Neural progenitor cell (in vitro differentiated cells): Measurements from ENCODE around the gene SMAD9. TPM values are rescaled to one million over a fixed set of nuclear protein-coding genes. Genes with fewer than 3 reads are reported as not detected.

Experiments
- DNase-seq: peaks from one replicate; pipeline ENCODE4 v3.0.0-alpha.2; 2016; ENCODE audit warnings: low spot score
- H2AFZ ChIP-seq: fragments of 200-600 bp; sonication (generic); replicated peaks from 2 replicates; pipeline ENCODE4 v1.6.1; 2016; ENCODE audit warnings: antibody characterized with exemption
- H3F3A ChIP-seq: fragments of 200-600 bp; sonication (generic); 2 replicates; pipeline ENCODE4 v1.6.1; 2016; ENCODE audit warnings: antibody characterized with exemption, low read depth
- H3K27ac ChIP-seq: fragments of 200-600 bp; sonication (generic); 2 replicates; pipeline ENCODE4 v1.5.1; 2016; ENCODE audit warnings: mild to moderate bottlenecking
- H3K27me3 ChIP-seq: fragments of 200-600 bp; sonication (generic); 2 replicates; pipeline ENCODE4 v1.6.1; 2016; ENCODE audit warnings: mild to moderate bottlenecking, moderate library complexity
- H3K36me3 ChIP-seq: fragments of 200-600 bp; sonication (generic); 2 replicates; pipeline ENCODE4 v1.5.1; 2016
- H3K4me1 ChIP-seq: fragments of 200-600 bp; sonication (generic); 2 replicates; pipeline ENCODE4 v1.6.1; 2016; ENCODE audit warnings: mixed run types
- H3K4me2 ChIP-seq: fragments of 200-600 bp; sonication (generic); 2 replicates; pipeline ENCODE4 v1.6.1; 2016
- H3K4me3 ChIP-seq: fragments of 200-600 bp; sonication (generic); 2 replicates; pipeline ENCODE4 v1.5.1; 2016
- H3K79me2 ChIP-seq: fragments of 200-600 bp; sonication (generic); 2 replicates; pipeline ENCODE4 v1.6.1; 2016; ENCODE audit warnings: low read depth
- H3K9ac ChIP-seq: fragments of 200-600 bp; sonication (generic); 2 replicates; pipeline ENCODE4 v1.6.1; 2016
- H3K9me3 ChIP-seq: fragments of 200-600 bp; sonication (generic); 2 replicates; pipeline ENCODE4 v1.5.1; 2016; ENCODE audit warnings: low read depth
- H4K20me1 ChIP-seq: fragments of 200-600 bp; sonication (generic); 2 replicates; pipeline ENCODE4 v1.6.1; 2016; ENCODE audit warnings: low read depth
- H3K27ac Mint-ChIP-seq: 3 replicates; pipeline ENCODE4 v1.8.0; 2021; ENCODE audit warnings: mixed read lengths
- H3K27me3 Mint-ChIP-seq: 2 replicates; pipeline ENCODE4 v1.8.0; 2022; ENCODE audit warnings: low read depth, mild to moderate bottlenecking, inconsistent platforms, moderate library complexity, mixed read lengths; ENCODE audit not compliant: insufficient read depth
- H3K36me3 Mint-ChIP-seq: 3 replicates; pipeline ENCODE4 v1.8.0; 2021; ENCODE audit warnings: mixed read lengths
- H3K4me1 Mint-ChIP-seq: 3 replicates; pipeline ENCODE4 v1.8.0; 2021; ENCODE audit warnings: mixed read lengths
- H3K4me3 Mint-ChIP-seq: 3 replicates; pipeline ENCODE4 v1.8.0; 2021; ENCODE audit warnings: mild to moderate bottlenecking, moderate library complexity, mixed read lengths
- H3K9me3 Mint-ChIP-seq: 3 replicates; pipeline ENCODE4 v1.8.0; 2020; ENCODE audit warnings: mixed read lengths
- CTCF ChIP-seq: fragments of 200-600 bp; sonication (generic); IDR thresholded peaks from 2 replicates; pipeline ENCODE4 v1.5.1; 2017; ENCODE audit warnings: antibody characterized with exemption, mild to moderate bottlenecking
- EZH2 ChIP-seq: fragments of 200-600 bp; sonication (generic); IDR thresholded peaks from 2 replicates; pipeline ENCODE4 v1.6.1; 2017; ENCODE audit warnings: antibody characterized with exemption, mild to moderate bottlenecking, moderate library complexity
- EZH2phosphoT487 ChIP-seq: fragments of 200-600 bp; sonication (generic); IDR thresholded peaks from 2 replicates; pipeline ENCODE4 v1.6.1; 2017; ENCODE audit warnings: antibody characterized with exemption
- total RNA-seq: library from RNA; depleted of rRNA; stranded (reverse); fragments of >200 nt; gene quantifications from 2 replicates; pipeline ENCODE4 v1.2.3, GENCODE V29; 2015; ENCODE audit warnings: low replicate concordance

Gene SMAD9
- total RNA-seq, 1 donor from 2014 or later, result 1.6 TPM

GRCh38 chr13:36862002-36862685, 57.9 kb downstream of the SMAD9 start:
- peaks cover 2% of the 10 kb centered on the region for H3K27me3 Mint-ChIP-seq
- Histone ChIP-seq H3K27me3 (no peaks in the 10 kb centered on the region), H3K27ac (no peak overlapping the region), H3K36me3 (no peaks in the 10 kb centered on the region), H3K9ac (no peak overlapping the region), H4K20me1 (no peaks in the 10 kb centered on the region), H3K4me2 (no peak overlapping the region), H2AFZ (no peak overlapping the region), H3K79me2 (no peaks in the 10 kb centered on the region), H3K9me3 (no peaks in the 10 kb centered on the region), H3K4me1 (no peaks in the 10 kb centered on the region), H3F3A (no peaks in the 10 kb centered on the region), H3K4me3 (no peak overlapping the region)
- H3K4me1 Mint-ChIP-seq, result no peaks in the 10 kb centered on the region
- H3K4me3 Mint-ChIP-seq, result no peak overlapping the region
- H3K9me3 Mint-ChIP-seq, result no peaks in the 10 kb centered on the region
- H3K36me3 Mint-ChIP-seq, result peaks cover 2% of the 10 kb centered on the region
- TF ChIP-seq EZH2 (no peak), EZH2phosphoT487 (no peak)
- no peak overlapping the region for H3K27ac Mint-ChIP-seq
- DNase-seq, result no peak

GRCh38 chr13:36859259-36859658, 60.8 kb downstream of the SMAD9 start:
- no peak overlapping the region for H3K4me3 Mint-ChIP-seq
- H3K9ac ChIP-seq, result no peak overlapping the region
- no peaks in the 10 kb centered on the region for H4K20me1 ChIP-seq
- no peaks in the 10 kb centered on the region for H3F3A ChIP-seq
- H3K27ac ChIP-seq, result no peak overlapping the region
- no peaks in the 10 kb centered on the region for H3K9me3 ChIP-seq
- no peaks in the 10 kb centered on the region for H3K4me1 ChIP-seq
- H3K79me2 ChIP-seq, result no peaks in the 10 kb centered on the region
- no peak overlapping the region for H3K27ac Mint-ChIP-seq
- H3K27me3 Mint-ChIP-seq, result peaks cover 2% of the 10 kb centered on the region
- H3K9me3 Mint-ChIP-seq, result no peaks in the 10 kb centered on the region
- no peak overlapping the region for H2AFZ ChIP-seq
- H3K4me1 Mint-ChIP-seq, result no peaks in the 10 kb centered on the region
- no peaks in the 10 kb centered on the region for H3K36me3 ChIP-seq
- H3K4me3 ChIP-seq, result no peak overlapping the region
- DNase-seq, result no peak
- no peak overlapping the region for H3K4me2 ChIP-seq
- H3K36me3 Mint-ChIP-seq, result no peaks in the 10 kb centered on the region
- H3K27me3 ChIP-seq, result no peaks in the 10 kb centered on the region
- TF ChIP-seq CTCF, result no peak
- no peak for TF ChIP-seq EZH2
- TF ChIP-seq EZH2phosphoT487, result no peak

GRCh38 chr13:36858290-36858689, 61.7 kb downstream of the SMAD9 start:
- peak; percentile 73 for DNase-seq
- Histone ChIP-seq H3K27ac (no peak overlapping the region), H4K20me1 (no peaks in the 10 kb centered on the region), H3F3A (no peaks in the 10 kb centered on the region), H3K27me3 (no peaks in the 10 kb centered on the region), H3K9me3 (no peaks in the 10 kb centered on the region), H3K4me3 (no peak overlapping the region), H3K4me2 (no peak overlapping the region), H3K4me1 (no peaks in the 10 kb centered on the region), H3K79me2 (no peaks in the 10 kb centered on the region), H2AFZ (no peak overlapping the region), H3K36me3 (no peaks in the 10 kb centered on the region), H3K9ac (no peak overlapping the region)
- no peaks in the 10 kb centered on the region for H3K4me1 Mint-ChIP-seq
- H3K4me3 Mint-ChIP-seq, result no peak overlapping the region
- peaks cover 3% of the 10 kb centered on the region for H3K36me3 Mint-ChIP-seq
- H3K27ac Mint-ChIP-seq, result no peak overlapping the region
- TF ChIP-seq CTCF, result peak; percentile 59
- TF ChIP-seq EZH2phosphoT487, result no peak
- no peak for TF ChIP-seq EZH2
- H3K27me3 Mint-ChIP-seq, result peaks cover 2% of the 10 kb centered on the region
- no peaks in the 10 kb centered on the region for H3K9me3 Mint-ChIP-seq

- Histone ChIP-seq H4K20me1 (no peaks in the 10 kb centered on the region), H2AFZ (no peak overlapping the region), H3K4me2 (no peak overlapping the region), H3K4me1 (no peaks in the 10 kb centered on the region), H3K9ac (no peak overlapping the region), H3K9me3 (no peaks in the 10 kb centered on the region), H3K27me3 (no peaks in the 10 kb centered on the region), H3K4me3 (no peak overlapping the region), H3K36me3 (no peaks in the 10 kb centered on the region), H3K27ac (no peak overlapping the region), H3F3A (no peaks in the 10 kb centered on the region), H3K79me2 (no peaks in the 10 kb centered on the region)
- no peaks in the 10 kb centered on the region for H3K4me1 Mint-ChIP-seq
- no peaks in the 10 kb centered on the region for H3K9me3 Mint-ChIP-seq
- peaks cover 5% of the 10 kb centered on the region for H3K36me3 Mint-ChIP-seq
- no peak for DNase-seq
- H3K4me3 Mint-ChIP-seq, result no peak overlapping the region
- TF ChIP-seq CTCF, result no peak
- TF ChIP-seq EZH2phosphoT487, result no peak
- no peak for TF ChIP-seq EZH2
- no peak overlapping the region for H3K27ac Mint-ChIP-seq
- H3K27me3 Mint-ChIP-seq, result peaks cover 2% of the 10 kb centered on the region
These were observed 62.8 kb downstream of the SMAD9 start for GRCh38 chr13:36857253-36857652.
